ENCODE results near the gene YPEL4.

The YPEL4 gene

GRCh38 chr11:57638811-57639320 lies 10.8 kb downstream of the YPEL4 start:
- in situ Hi-C loops (cut with MboI; ENCODE audit: low pct_unique_long_range_greater_than_20kb, low sequenced_read_pairs): no loop called here

GRCh38 chr11:57638005-57638781 lies 11.5 kb downstream of the YPEL4 start:
- peak; percentile 80 for DNase-seq
- in situ Hi-C loops (cut with MboI; ENCODE audit: low pct_unique_long_range_greater_than_20kb, low sequenced_read_pairs): no loop called here

More at GRCh38 chr11:57638811-57639320, 10.8 kb downstream of the YPEL4 start:
- DNase-seq: no peak

DNA sequence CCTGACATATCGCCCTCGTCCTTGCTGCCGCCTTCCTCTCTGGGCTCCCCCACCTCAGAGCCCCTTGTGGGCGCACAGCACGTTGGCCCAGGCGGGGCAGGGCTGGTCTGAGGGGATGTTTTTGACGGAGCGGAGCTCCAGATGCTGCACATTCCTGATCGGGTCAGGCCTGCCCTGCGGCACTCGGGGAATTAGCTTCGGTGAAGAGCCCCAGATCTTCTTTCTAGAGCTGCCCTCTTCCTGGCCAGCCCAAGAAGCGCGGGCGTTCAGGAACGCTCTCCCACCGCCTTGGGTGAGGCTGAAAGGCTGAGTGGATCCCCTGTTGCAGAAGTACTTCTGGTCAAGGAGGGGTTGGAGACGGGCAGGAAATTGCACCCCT lies 12.1 kb downstream of the YPEL4 start:
- in situ Hi-C loops (cut with MboI; ENCODE audit: low pct_unique_long_range_greater_than_20kb, low sequenced_read_pairs): no loop called here
- no peak for DNase-seq

- in situ Hi-C loops (cut with MboI; ENCODE audit: low pct_unique_long_range_greater_than_20kb, low sequenced_read_pairs): no loop called here
- DNase-seq: no peak
These were observed 14.5 kb downstream of the YPEL4 start for GRCh38 chr11:57635246-57635645.

DNA sequence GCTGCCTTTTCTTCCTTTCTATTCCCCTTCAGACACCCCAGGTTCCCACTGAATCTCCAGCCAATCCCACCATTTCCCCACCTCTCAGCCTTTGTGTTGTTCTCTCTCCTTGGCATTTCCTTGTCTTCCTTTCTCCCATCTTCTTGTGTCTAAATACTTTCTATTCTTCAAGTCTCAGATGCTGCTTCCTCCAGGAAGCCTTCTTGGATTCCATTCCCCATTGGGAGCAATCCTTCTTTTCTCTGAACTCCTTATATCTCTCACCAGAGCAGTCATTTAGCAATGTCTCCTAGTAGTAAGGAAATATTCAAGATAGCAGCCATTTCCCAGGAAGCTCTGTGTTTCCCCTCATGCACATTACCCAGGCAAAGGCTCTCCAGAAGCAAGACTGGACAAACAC lies 15.4 kb downstream of the YPEL4 start:
- no peak for DNase-seq
- in situ Hi-C loops (cut with MboI; ENCODE audit: low pct_unique_long_range_greater_than_20kb, low sequenced_read_pairs): no loop called here

GRCh38 chr11:57633394-57634070 lies 16.2 kb downstream of the YPEL4 start:
- DNase-seq: no peak
- in situ Hi-C loops (cut with MboI; ENCODE audit: low pct_unique_long_range_greater_than_20kb, low sequenced_read_pairs): no loop called here

DNA sequence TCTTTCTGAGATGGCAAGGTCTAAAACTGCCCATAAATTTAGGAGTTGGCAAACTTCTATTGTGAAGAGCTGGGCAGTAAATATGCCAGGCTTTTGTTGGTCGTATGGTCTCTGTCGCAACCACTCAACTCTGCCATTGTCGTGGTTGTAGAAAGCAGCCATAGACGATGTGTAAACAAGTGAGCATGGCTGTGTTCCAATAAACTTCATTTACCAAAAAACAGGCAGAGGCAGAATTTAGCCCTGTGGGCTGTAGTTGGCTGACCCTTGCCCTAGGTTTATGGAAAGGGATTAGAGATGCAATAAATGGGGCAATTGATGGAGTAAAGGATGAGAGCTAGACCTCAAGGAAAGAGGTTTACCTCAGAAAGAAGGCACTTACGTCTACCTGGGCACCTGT lies 17.6 kb downstream of the YPEL4 start:
- in situ Hi-C loops (cut with MboI; ENCODE audit: low pct_unique_long_range_greater_than_20kb, low sequenced_read_pairs): no loop called here
- no peak for DNase-seq

- DNase-seq: no peak
- in situ Hi-C loops (cut with MboI; ENCODE audit: low pct_unique_long_range_greater_than_20kb, low sequenced_read_pairs): no loop called here
These were observed 19.5 kb downstream of the YPEL4 start for GRCh38 chr11:57630171-57630570.

- in situ Hi-C loops (cut with MboI; ENCODE audit: low pct_unique_long_range_greater_than_20kb, low sequenced_read_pairs): no loop called here
These were observed 22.8 kb downstream of the YPEL4 start for GRCh38 chr11:57626895-57627294.

DNA sequence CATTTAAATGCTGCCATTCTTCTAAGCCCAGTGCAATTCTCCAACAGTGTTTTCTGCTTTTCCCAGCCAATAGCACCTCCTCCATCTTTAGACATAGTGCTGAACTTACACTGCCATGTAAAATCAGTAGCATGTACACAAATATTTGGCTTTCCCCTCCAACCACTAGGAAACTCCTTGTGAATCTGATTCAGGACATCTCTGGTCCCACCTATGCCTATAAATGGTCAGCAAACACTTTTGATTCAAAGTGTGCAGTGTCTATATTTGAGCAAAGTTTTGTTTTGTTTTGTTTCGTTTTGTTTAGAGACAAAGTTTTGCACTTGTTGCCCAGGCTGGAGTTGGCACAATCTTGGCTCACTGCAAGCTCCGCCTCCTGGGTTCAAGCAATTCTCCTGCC lies 24.8 kb downstream of the YPEL4 start:
- in situ Hi-C loops (cut with MboI; ENCODE audit: low pct_unique_long_range_greater_than_20kb, low sequenced_read_pairs): no loop called here
- no peak for DNase-seq

More at GRCh38 chr11:57626895-57627294, 22.8 kb downstream of the YPEL4 start:
- no peak for DNase-seq

GRCh38 chr11:57622263-57622662 lies 27.4 kb downstream of the YPEL4 start:
- in situ Hi-C loops (cut with MboI; ENCODE audit: low pct_unique_long_range_greater_than_20kb, low sequenced_read_pairs): no loop called here
- no peak for DNase-seq

GRCh38 chr11:57620467-57620866 lies 29.2 kb downstream of the YPEL4 start:
- in situ Hi-C loops (cut with MboI; ENCODE audit: low pct_unique_long_range_greater_than_20kb, low sequenced_read_pairs): no loop called here
- DNase-seq: no peak

DNA sequence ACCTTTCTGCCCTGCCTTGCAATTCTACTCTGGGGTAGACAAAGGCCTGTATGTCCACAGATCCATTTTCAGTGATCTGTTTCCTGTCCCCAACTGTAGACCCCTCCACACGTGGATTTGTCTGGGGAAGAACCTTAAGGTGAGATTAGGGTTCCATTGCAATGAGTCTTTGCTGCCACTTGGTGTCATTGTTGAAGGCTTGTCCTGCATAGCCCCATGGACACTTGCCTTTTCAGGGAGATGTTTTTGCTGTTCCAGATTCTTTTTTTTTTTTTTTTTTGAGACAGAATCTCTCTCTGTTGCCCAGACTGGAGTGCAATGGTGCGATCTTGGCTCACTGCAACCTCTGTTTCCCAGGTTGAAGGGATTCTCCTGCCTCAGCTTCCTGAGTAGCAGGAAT lies 30.4 kb downstream of the YPEL4 start:
- DNase-seq: peak; percentile 47
- in situ Hi-C loops (cut with MboI; ENCODE audit: low pct_unique_long_range_greater_than_20kb, low sequenced_read_pairs): no loop called here

GRCh38 chr11:57618438-57618837 lies 31.3 kb downstream of the YPEL4 start:
- DNase-seq: no peak
- in situ Hi-C loops (cut with MboI; ENCODE audit: low pct_unique_long_range_greater_than_20kb, low sequenced_read_pairs): no loop called here

- in situ Hi-C loops (cut with MboI; ENCODE audit: low pct_unique_long_range_greater_than_20kb, low sequenced_read_pairs): no loop called here
- DNase-seq: no peak
These were observed 33.1 kb downstream of the YPEL4 start for GRCh38 chr11:57616595-57616994.

DNA sequence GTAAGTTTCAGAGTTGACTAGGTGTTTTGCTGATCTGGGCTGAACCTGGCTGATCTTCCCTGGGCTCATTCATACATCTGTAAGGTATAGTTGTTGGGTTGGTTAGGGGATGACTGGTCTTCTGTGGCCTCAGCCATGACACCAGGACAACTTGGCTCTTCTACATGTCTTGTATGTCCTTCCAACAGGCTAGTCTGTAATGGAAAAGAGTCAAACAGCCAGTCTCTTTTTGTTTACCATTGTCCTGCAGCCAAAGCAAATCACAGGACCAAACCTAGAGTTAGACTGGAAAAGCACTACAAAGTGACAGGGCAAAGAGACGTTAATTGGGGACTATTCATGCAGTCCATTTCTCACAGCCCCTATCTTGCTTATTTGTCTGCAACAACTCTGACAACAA lies 34.4 kb downstream of the YPEL4 start:
- in situ Hi-C loops (cut with MboI; ENCODE audit: low pct_unique_long_range_greater_than_20kb, low sequenced_read_pairs): no loop called here
- DNase-seq: no peak

GRCh38 chr11:57614234-57614772 lies 35.4 kb downstream of the YPEL4 start:
- DNase-seq: no peak
- in situ Hi-C loops (cut with MboI; ENCODE audit: low pct_unique_long_range_greater_than_20kb, low sequenced_read_pairs): no loop called here

- no peak for DNase-seq
- in situ Hi-C loops (cut with MboI; ENCODE audit: low pct_unique_long_range_greater_than_20kb, low sequenced_read_pairs): no loop called here
These were observed 39.5 kb downstream of the YPEL4 start for GRCh38 chr11:57610170-57610569.

DNA sequence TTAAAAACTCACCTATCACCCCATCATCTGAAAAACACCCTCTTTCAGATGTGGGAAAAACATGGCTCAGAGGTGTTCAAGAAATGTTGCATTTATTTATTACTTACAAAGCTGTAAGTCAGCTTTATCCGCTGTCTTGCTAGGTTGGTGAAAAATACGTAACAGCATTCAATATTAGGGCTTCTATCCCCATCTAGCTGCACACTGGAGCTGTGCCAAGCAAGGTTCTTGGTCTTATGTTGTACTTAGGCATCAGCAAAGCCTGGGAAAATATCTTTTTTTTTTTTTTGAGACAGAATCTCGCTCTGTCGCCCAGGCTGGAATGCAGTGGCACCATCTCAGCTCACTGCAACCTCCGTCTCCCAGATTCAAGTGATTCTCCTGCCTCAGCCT lies 44.7 kb downstream of the YPEL4 start:
- in situ Hi-C loops (cut with MboI; ENCODE audit: low pct_unique_long_range_greater_than_20kb, low sequenced_read_pairs): no loop called here
- DNase-seq: no peak

DNA sequence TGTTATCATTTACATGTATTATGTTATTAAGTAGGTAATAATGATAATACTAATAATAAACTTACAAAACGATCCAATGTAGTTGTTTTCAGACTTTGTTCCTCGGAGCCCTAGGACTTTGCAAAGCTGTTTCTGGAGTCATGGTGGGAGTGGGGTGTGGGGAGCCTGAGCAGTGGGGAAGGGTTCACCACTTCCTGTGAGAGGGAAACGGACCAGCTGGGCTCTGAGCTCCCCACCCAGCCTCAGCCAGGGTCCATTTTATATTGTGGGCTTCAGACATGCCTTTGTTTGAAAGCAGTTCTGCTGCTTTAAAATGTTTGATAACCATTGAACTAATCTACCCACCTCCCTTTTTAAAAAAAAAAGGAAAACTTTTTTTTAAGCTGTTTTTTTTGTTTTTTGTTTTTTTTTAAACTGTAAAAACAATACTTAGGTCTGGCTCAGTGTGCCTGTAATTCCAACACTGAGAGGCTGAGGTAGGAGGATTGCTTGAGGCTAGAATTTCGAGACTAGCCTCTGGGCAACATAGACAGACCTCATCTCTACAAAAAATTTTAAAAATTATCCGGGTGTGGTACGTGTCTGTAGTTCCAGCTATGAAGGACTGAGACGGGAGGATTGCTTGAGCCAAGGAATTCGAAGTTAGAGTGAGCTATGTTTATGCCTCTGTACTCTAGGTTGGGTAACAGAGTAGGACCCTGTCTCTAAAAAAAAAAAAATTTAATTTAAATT lies 45.2 kb downstream of the YPEL4 start:
- in situ Hi-C loops (cut with MboI; ENCODE audit: low pct_unique_long_range_greater_than_20kb, low sequenced_read_pairs): no loop called here
- DNase-seq: peak; percentile 65
